Esophagus muscularis mucosa (tissue), 4 donors: ENCODE measurements around the gene APOA5.

ENCODE experiments used
- EP300 ChIP-seq: sonication (generic); formaldehyde crosslinking; IDR thresholded peaks from one replicate; pipeline ENCODE4 v1.6.1; 2017; ENCODE audit warnings: antibody characterized with exemption
- POLR2A ChIP-seq: fragments of 450-650 bp; IDR thresholded peaks from one replicate; pipeline ENCODE4 v1.6.1; 2017; ENCODE audit warnings: antibody characterized with exemption, moderate library complexity, mild to moderate bottlenecking, low read depth
- TF ChIP-seq, protein P1 (sequence below), 3 experiments: fragments of 200-600 bp in 2 of 3; fragments of 450-650 bp in 1 of 3; sonication (generic) in 2 of 3; IDR thresholded peaks; one replicate each; pipeline ENCODE4 v1.5.1; 2017 to 2019; ENCODE audit warnings: antibody characterized with exemption in 3 of 3, mild to moderate bottlenecking in 2 of 3, moderate library complexity in 1 of 3

DNA sequence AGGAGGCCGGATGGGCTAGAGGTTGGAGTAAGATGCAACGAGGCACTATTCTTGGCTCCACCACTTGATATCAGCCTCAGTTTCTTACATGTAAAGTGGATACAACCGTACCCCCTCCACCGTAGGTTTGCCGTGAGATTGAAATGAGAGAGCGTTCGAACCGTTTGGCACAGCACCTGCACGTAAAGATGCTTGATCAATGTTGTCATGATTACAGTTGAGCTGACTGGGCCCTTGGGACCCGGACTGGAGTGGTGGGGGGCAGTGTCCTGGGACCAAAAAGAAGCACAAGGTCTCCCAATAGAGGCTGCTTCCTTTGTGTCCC lies 41.8 kb upstream of the APOA5 start:
- TF ChIP-seq POLR2A (no peak), EP300 (no peak)
- TF ChIP-seq, protein P1, sequence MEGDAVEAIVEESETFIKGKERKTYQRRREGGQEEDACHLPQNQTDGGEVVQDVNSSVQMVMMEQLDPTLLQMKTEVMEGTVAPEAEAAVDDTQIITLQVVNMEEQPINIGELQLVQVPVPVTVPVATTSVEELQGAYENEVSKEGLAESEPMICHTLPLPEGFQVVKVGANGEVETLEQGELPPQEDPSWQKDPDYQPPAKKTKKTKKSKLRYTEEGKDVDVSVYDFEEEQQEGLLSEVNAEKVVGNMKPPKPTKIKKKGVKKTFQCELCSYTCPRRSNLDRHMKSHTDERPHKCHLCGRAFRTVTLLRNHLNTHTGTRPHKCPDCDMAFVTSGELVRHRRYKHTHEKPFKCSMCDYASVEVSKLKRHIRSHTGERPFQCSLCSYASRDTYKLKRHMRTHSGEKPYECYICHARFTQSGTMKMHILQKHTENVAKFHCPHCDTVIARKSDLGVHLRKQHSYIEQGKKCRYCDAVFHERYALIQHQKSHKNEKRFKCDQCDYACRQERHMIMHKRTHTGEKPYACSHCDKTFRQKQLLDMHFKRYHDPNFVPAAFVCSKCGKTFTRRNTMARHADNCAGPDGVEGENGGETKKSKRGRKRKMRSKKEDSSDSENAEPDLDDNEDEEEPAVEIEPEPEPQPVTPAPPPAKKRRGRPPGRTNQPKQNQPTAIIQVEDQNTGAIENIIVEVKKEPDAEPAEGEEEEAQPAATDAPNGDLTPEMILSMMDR (IDR thresholded peaks at IDR 0.05), result no peak
